Measurements from ENCODE around the gene SPEG. TPM values are rescaled to one million over a fixed set of nuclear protein-coding genes. Genes with fewer than 3 reads are reported as not detected.

The SPEG gene
- total and polyA plus RNA-seq, 4 donors, result 81.6 to 1,108 (median 357) TPM

GRCh38 chr2:219511547-219512325 lies 77.1 kb downstream of the SPEG start:
- Histone ChIP-seq H3K27me3 (ENCODE audit: control insufficient read depth in 1 of 2, insufficient read depth in 2 of 2, low read length in 1 of 2) (no peaks in the 10 kb centered on the region), H3K27ac (ENCODE audit: low read depth in 1 of 2, low read length in 2 of 2) (no peak overlapping the region), H3K4me1 (ENCODE audit: control insufficient read depth in 1 of 2, insufficient read depth in 2 of 2, low read length in 2 of 2) (no peaks in the 10 kb centered on the region), H3K36me3 (ENCODE audit: control insufficient read depth in 1 of 2, insufficient read depth in 2 of 2, low read length in 1 of 2) (no peaks in the 10 kb centered on the region), H3K4me3 (ENCODE audit: low read length in 2 of 2) (no peak overlapping the region), H3K9me3 (ENCODE audit: control insufficient read depth, low read length) (no peaks in the 10 kb centered on the region)
- ATAC-seq (ENCODE audit: low FRiP score) (no peak), DNase-seq (no peak)
- intact Hi-C loops (cut with DNase I), result no loop called here
- 29 to 30% methylated on average over 15 of the region's 15 CpGs for WGBS, 2 donors

- Histone ChIP-seq H3K4me1 (ENCODE audit: control insufficient read depth in 1 of 2, insufficient read depth in 2 of 2, low read length in 2 of 2) (no peaks in the 10 kb centered on the region), H3K36me3 (ENCODE audit: control insufficient read depth in 1 of 2, insufficient read depth in 2 of 2, low read length in 1 of 2) (no peaks in the 10 kb centered on the region), H3K27me3 (ENCODE audit: control insufficient read depth in 1 of 2, insufficient read depth in 2 of 2, low read length in 1 of 2) (no peaks in the 10 kb centered on the region), H3K27ac (ENCODE audit: low read depth in 1 of 2, low read length in 2 of 2) (no peak overlapping the region), H3K9me3 (ENCODE audit: control insufficient read depth, low read length) (no peaks in the 10 kb centered on the region), H3K4me3 (ENCODE audit: low read length in 2 of 2) (no peak overlapping the region)
- no peak for ATAC-seq (ENCODE audit: low FRiP score)
- WGBS, 2 donors, result 49 to 53% methylated on average over 14 to 16 of the region's 16 CpGs
- intact Hi-C loops (cut with DNase I), result no loop called here
- no peak for DNase-seq
These were observed 78.0 kb downstream of the SPEG start for GRCh38 chr2:219512524-219513216.

GRCh38 chr2:219513787-219514186 lies 79.1 kb downstream of the SPEG start:
- Histone ChIP-seq H3K4me1 (ENCODE audit: control insufficient read depth in 1 of 2, insufficient read depth in 2 of 2, low read length in 2 of 2) (no peaks in the 10 kb centered on the region), H3K4me3 (ENCODE audit: low read length in 2 of 2) (no peak overlapping the region), H3K27me3 (ENCODE audit: control insufficient read depth in 1 of 2, insufficient read depth in 2 of 2, low read length in 1 of 2) (no peaks in the 10 kb centered on the region), H3K36me3 (ENCODE audit: control insufficient read depth in 1 of 2, insufficient read depth in 2 of 2, low read length in 1 of 2) (no peaks in the 10 kb centered on the region), H3K9me3 (ENCODE audit: control insufficient read depth, low read length) (no peaks in the 10 kb centered on the region), H3K27ac (ENCODE audit: low read depth in 1 of 2, low read length in 2 of 2) (no peak overlapping the region)
- intact Hi-C loops (cut with DNase I), result no loop called here
- no peak for ATAC-seq (ENCODE audit: low FRiP score)
- no peak for DNase-seq
- 15% methylated on average over 4 of the region's 4 CpGs for WGBS, 2 donors

GRCh38 chr2:219514196-219514761 lies 79.6 kb downstream of the SPEG start, which contains the start of gene ASIC4:
Gene ASIC4, plus strand, starts transcription at chr2:219514482. Its CDS starts 243 bp downstream, at chr2:219514725.
- intact Hi-C loops (cut with DNase I), result no loop called here
- WGBS, 2 donors, result 10 to 11% methylated on average over 26 to 31 of the region's 31 CpGs
- no peaks in the 10 kb centered on the region for H3K27me3 ChIP-seq (ENCODE audit: control insufficient read depth in 1 of 2, insufficient read depth in 2 of 2, low read length in 1 of 2)

GRCh38 chr2:219514836-219515235 lies 80.2 kb downstream of the SPEG start:
- no peaks in the 10 kb centered on the region for H3K36me3 ChIP-seq (ENCODE audit: control insufficient read depth in 1 of 2, insufficient read depth in 2 of 2, low read length in 1 of 2)
- DNase-seq, result no peak
- H3K27me3 ChIP-seq (ENCODE audit: control insufficient read depth in 1 of 2, insufficient read depth in 2 of 2, low read length in 1 of 2), result no peaks in the 10 kb centered on the region
- no peak overlapping the region for H3K4me3 ChIP-seq (ENCODE audit: low read length in 2 of 2)
- no peaks in the 10 kb centered on the region for H3K9me3 ChIP-seq (ENCODE audit: control insufficient read depth, low read length)
- no peak overlapping the region for H3K27ac ChIP-seq (ENCODE audit: low read depth in 1 of 2, low read length in 2 of 2)
- no peaks in the 10 kb centered on the region for H3K4me1 ChIP-seq (ENCODE audit: control insufficient read depth in 1 of 2, insufficient read depth in 2 of 2, low read length in 2 of 2)
- no peak for ATAC-seq (ENCODE audit: low FRiP score)
- 95 to 96% methylated on average over 20 to 21 of the region's 21 CpGs for WGBS, 2 donors
- intact Hi-C loops (cut with DNase I), result no loop called here

More at GRCh38 chr2:219514196-219514761, 79.6 kb downstream of the SPEG start, which contains the start of gene ASIC4:
- Histone ChIP-seq H3K4me3 (ENCODE audit: low read length in 2 of 2) (no peak within 1 kb of the TSS), H3K27ac (ENCODE audit: low read depth in 1 of 2, low read length in 2 of 2) (no peak within 1 kb of the TSS), H3K4me1 (ENCODE audit: control insufficient read depth in 1 of 2, insufficient read depth in 2 of 2, low read length in 2 of 2) (no peaks in the 10 kb centered on the region), H3K36me3 (ENCODE audit: control insufficient read depth in 1 of 2, insufficient read depth in 2 of 2, low read length in 1 of 2) (no peaks in the 10 kb centered on the region), H3K9me3 (ENCODE audit: control insufficient read depth, low read length) (no peaks in the 10 kb centered on the region)
- no peak for DNase-seq
- ATAC-seq (ENCODE audit: low FRiP score), result no peak

- ATAC-seq (ENCODE audit: low FRiP score), result no peak
- H3K9me3 ChIP-seq (ENCODE audit: control insufficient read depth, low read length), result no peaks in the 10 kb centered on the region
- no peaks in the 10 kb centered on the region for H3K4me1 ChIP-seq (ENCODE audit: control insufficient read depth in 1 of 2, insufficient read depth in 2 of 2, low read length in 2 of 2)
- no peak overlapping the region for H3K4me3 ChIP-seq (ENCODE audit: low read length in 2 of 2)
- H3K27ac ChIP-seq (ENCODE audit: low read depth in 1 of 2, low read length in 2 of 2), result no peak overlapping the region
- H3K27me3 ChIP-seq (ENCODE audit: control insufficient read depth in 1 of 2, insufficient read depth in 2 of 2, low read length in 1 of 2), result no peaks in the 10 kb centered on the region
- intact Hi-C loops (cut with DNase I), result no loop called here
- DNase-seq, result no peak
- H3K36me3 ChIP-seq (ENCODE audit: control insufficient read depth in 1 of 2, insufficient read depth in 2 of 2, low read length in 1 of 2), result no peaks in the 10 kb centered on the region
- WGBS, 2 donors, result 89 to 91% methylated on average over 17 of the region's 17 CpGs
These were observed 81.4 kb downstream of the SPEG start for GRCh38 chr2:219515874-219516629.

- WGBS, 2 donors, result 89 to 93% methylated on average over 7 of the region's 7 CpGs
- ATAC-seq (ENCODE audit: low FRiP score) (no peak), DNase-seq (no peak)
- H3K27ac ChIP-seq (ENCODE audit: low read depth in 1 of 2, low read length in 2 of 2), result no peak overlapping the region
- no peak overlapping the region for H3K4me3 ChIP-seq (ENCODE audit: low read length in 2 of 2)
- no peaks in the 10 kb centered on the region for H3K27me3 ChIP-seq (ENCODE audit: control insufficient read depth in 1 of 2, insufficient read depth in 2 of 2, low read length in 1 of 2)
- intact Hi-C loops (cut with DNase I), result no loop called here
- no peaks in the 10 kb centered on the region for H3K36me3 ChIP-seq (ENCODE audit: control insufficient read depth in 1 of 2, insufficient read depth in 2 of 2, low read length in 1 of 2)
- H3K4me1 ChIP-seq (ENCODE audit: control insufficient read depth in 1 of 2, insufficient read depth in 2 of 2, low read length in 2 of 2), result no peaks in the 10 kb centered on the region
- no peaks in the 10 kb centered on the region for H3K9me3 ChIP-seq (ENCODE audit: control insufficient read depth, low read length)
These were observed 82.2 kb downstream of the SPEG start for GRCh38 chr2:219516888-219517287.

GRCh38 chr2:219517954-219518778 lies 83.5 kb downstream of the SPEG start:
- H3K27me3 ChIP-seq (ENCODE audit: control insufficient read depth in 1 of 2, insufficient read depth in 2 of 2, low read length in 1 of 2), result no peaks in the 10 kb centered on the region
- ATAC-seq (ENCODE audit: low FRiP score), result no peak

More at GRCh38 chr2:219517954-219518778, 83.5 kb downstream of the SPEG start:
- Histone ChIP-seq H3K36me3 (ENCODE audit: control insufficient read depth in 1 of 2, insufficient read depth in 2 of 2, low read length in 1 of 2) (no peaks in the 10 kb centered on the region), H3K9me3 (ENCODE audit: control insufficient read depth, low read length) (no peaks in the 10 kb centered on the region), H3K4me3 (ENCODE audit: low read length in 2 of 2) (no peak overlapping the region), H3K4me1 (ENCODE audit: control insufficient read depth in 1 of 2, insufficient read depth in 2 of 2, low read length in 2 of 2) (no peaks in the 10 kb centered on the region), H3K27ac (ENCODE audit: low read depth in 1 of 2, low read length in 2 of 2) (no peak overlapping the region)
- WGBS, 2 donors, result 77% methylated on average over 9 to 10 of the region's 10 CpGs
- no peak for DNase-seq
- intact Hi-C loops (cut with DNase I), result no loop called here
